ENCODE data around the gene RELN. TPM values are rescaled to one million over a fixed set of nuclear protein-coding genes. Genes with fewer than 3 reads are reported as not detected.

RELN gene
- total and polyA plus RNA-seq, 2 donors (not counting 1 experiment from before 2014, with no cell fraction given): not detected

DNA sequence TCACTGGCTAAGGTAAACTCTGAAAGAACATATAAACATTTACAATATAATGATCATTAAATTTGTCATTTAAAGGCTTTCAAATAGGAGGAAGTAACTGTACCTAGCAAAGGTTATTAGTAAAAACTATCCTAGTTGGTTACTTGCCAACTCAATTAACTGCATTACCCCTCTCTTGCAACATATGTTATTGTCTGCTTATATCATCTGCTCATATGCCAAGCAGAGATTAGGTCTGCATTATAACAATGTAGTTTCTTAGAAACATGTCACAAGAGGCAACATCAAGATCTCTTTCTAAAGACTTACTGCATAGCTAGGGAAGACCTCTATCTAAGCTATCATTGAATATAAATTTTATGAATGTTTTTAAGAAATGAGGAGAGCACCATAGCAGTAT is 132.5 kb downstream of the RELN start:
- Histone ChIP-seq H3K9ac (ENCODE audit: low read length) (no peak overlapping the region), H3K4me3 (ENCODE audit: control extremely low read depth in 1 of 5, extremely low read depth in 1 of 5, insufficient read depth in 1 of 5, low read depth in 2 of 5, low read length in 4 of 5) (no peak overlapping the region), H3K9me3 (ENCODE audit: control extremely low read depth in 1 of 3, control insufficient read depth in 2 of 3, insufficient read depth in 1 of 3, low read length in 2 of 3) (no peaks in the 10 kb centered on the region), H3K27ac (ENCODE audit: low read length in 2 of 2) (no peak overlapping the region), H2AFZ (ENCODE audit: insufficient read depth, low read depth, low read length, poor library complexity, severe bottlenecking) (no peak overlapping the region), H3K27me3 (replicated peaks in 1 of 4; ENCODE audit: control extremely low read depth in 1 of 4, control insufficient read depth in 3 of 4, insufficient read depth in 4 of 4, low read length in 3 of 4) (no peaks in the 10 kb centered on the region), H3K4me1 (ENCODE audit: control insufficient read depth in 2 of 2, insufficient read depth in 2 of 2, low read length in 2 of 2) (no peaks in the 10 kb centered on the region), H3K36me3 (replicated peaks in 1 of 2; ENCODE audit: control extremely low read depth in 1 of 2, control insufficient read depth in 1 of 2, extremely low read depth in 1 of 2, insufficient read depth in 2 of 2, low read length in 1 of 2) (no peaks in the 10 kb centered on the region), H3K4me2 (replicated peaks; ENCODE audit: low read depth, low read length, poor library complexity, severe bottlenecking) (no peak overlapping the region), H4K20me1 (ENCODE audit: control insufficient read depth, insufficient read depth, low read length, poor library complexity, severe bottlenecking) (no peaks in the 10 kb centered on the region), H3K79me2 (ENCODE audit: control insufficient read depth, insufficient read depth, low read length) (no peaks in the 10 kb centered on the region)
- Mint-ChIP-seq H3K27me3 (peaks cover 9% of the 10 kb centered on the region), H3K27ac (no peak overlapping the region), H3K4me3 (no peak overlapping the region), H3K4me1 (no peaks in the 10 kb centered on the region), H3K9me3 (ENCODE audit: insufficient read depth) (no peaks in the 10 kb centered on the region)
- ChIA-PET CTCF (no interaction called here), POLR2A (no interaction called here)
- intact Hi-C loops (cut with micrococcal nuclease): no loop called here
- ATAC-seq (ENCODE audit: low read depth): no peak
- TF ChIP-seq CTCF (IDR thresholded peaks at IDR 0.05): no peak
- TF ChIP-seq EZH2 (IDR thresholded peaks at IDR 0.05; ENCODE audit: borderline replicate concordance, insufficient read depth, low read depth, low read length, poor library complexity, severe bottlenecking): no peak
- DNase-seq: no peak

GRCh38 chr7:103855671-103856070 is 133.8 kb downstream of the RELN start:
- POLR2A ChIA-PET: no interaction called here
- peaks cover 4% of the 10 kb centered on the region for H3K9me3 Mint-ChIP-seq (ENCODE audit: insufficient read depth)
- no peaks in the 10 kb centered on the region for H3K4me1 Mint-ChIP-seq
- H3K4me3 Mint-ChIP-seq: no peak overlapping the region
- intact Hi-C loops (cut with micrococcal nuclease): no loop called here
- Histone ChIP-seq H3K79me2 (ENCODE audit: control insufficient read depth, insufficient read depth, low read length) (no peaks in the 10 kb centered on the region), H3K4me1 (ENCODE audit: control insufficient read depth in 2 of 2, insufficient read depth in 2 of 2, low read length in 2 of 2) (no peaks in the 10 kb centered on the region), H3K4me2 (replicated peaks; ENCODE audit: low read depth, low read length, poor library complexity, severe bottlenecking) (no peak overlapping the region), H3K9me3 (ENCODE audit: control extremely low read depth in 1 of 3, control insufficient read depth in 2 of 3, insufficient read depth in 1 of 3, low read length in 2 of 3) (no peaks in the 10 kb centered on the region), H4K20me1 (ENCODE audit: control insufficient read depth, insufficient read depth, low read length, poor library complexity, severe bottlenecking) (no peaks in the 10 kb centered on the region), H3K4me3 (ENCODE audit: control extremely low read depth in 1 of 5, extremely low read depth in 1 of 5, insufficient read depth in 1 of 5, low read depth in 2 of 5, low read length in 4 of 5) (no peak overlapping the region), H3K27me3 (replicated peaks in 1 of 4; ENCODE audit: control extremely low read depth in 1 of 4, control insufficient read depth in 3 of 4, insufficient read depth in 4 of 4, low read length in 3 of 4) (no peaks in the 10 kb centered on the region), H2AFZ (ENCODE audit: insufficient read depth, low read depth, low read length, poor library complexity, severe bottlenecking) (no peak overlapping the region), H3K36me3 (replicated peaks in 1 of 2; ENCODE audit: control extremely low read depth in 1 of 2, control insufficient read depth in 1 of 2, extremely low read depth in 1 of 2, insufficient read depth in 2 of 2, low read length in 1 of 2) (no peaks in the 10 kb centered on the region), H3K9ac (ENCODE audit: low read length) (no peak overlapping the region), H3K27ac (ENCODE audit: low read length in 2 of 2) (no peak overlapping the region)
- TF ChIP-seq CTCF (IDR thresholded peaks at IDR 0.05) (no peak), EZH2 (IDR thresholded peaks at IDR 0.05; ENCODE audit: borderline replicate concordance, insufficient read depth, low read depth, low read length, poor library complexity, severe bottlenecking) (no peak)
- DNase-seq: no peak
- H3K27me3 Mint-ChIP-seq: peaks cover 9% of the 10 kb centered on the region
- H3K27ac Mint-ChIP-seq: no peak overlapping the region
- CTCF ChIA-PET: no interaction called here
- no peak for ATAC-seq (ENCODE audit: low read depth)

Measured in B cell (primary cell).